GM21825 (cell line): ENCODE data around the gene BAHCC1.
"Not testable (repeated sequence)": the region's sequence is repeated elsewhere in the genome, so short reads cannot be mapped to it uniquely, and the experiment has no call there.

Experiments
- ATAC-seq: cut with Tn5 transposase; IDR thresholded peaks from one replicate; pipeline ENCODE4 v1.9.1; 2021; ENCODE audit warnings: mild to moderate bottlenecking, moderate library complexity; ENCODE audit not compliant: unreplicated experiment

BAHCC1 gene

GRCh38 chr17:81424151-81425017 lies 29.1 kb downstream of the BAHCC1 start:
- no peak for ATAC-seq

DNA sequence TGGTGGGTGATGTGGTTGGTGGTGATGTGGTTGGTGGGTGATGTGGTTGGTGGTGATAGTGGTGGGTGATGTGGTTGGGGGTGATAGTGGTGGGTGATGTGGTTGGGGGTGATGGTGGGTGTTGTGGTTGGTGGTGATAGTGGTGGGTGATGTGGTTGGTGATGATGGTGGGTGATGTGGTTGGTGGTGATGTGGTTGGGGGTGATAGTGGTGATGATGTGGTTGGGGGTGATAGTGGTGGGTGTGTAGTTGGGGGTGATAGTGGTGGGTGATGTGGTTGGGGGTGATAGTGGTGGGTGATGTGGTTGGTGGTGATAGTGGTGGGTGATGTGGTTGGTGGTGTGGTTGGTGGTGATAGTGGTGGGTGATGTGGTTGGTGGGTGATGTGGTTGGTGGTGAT lies 29.8 kb downstream of the BAHCC1 start:
- ATAC-seq: not testable (repeated sequence)

- ATAC-seq: not testable (repeated sequence)
These were observed 30.6 kb downstream of the BAHCC1 start for GRCh38 chr17:81425716-81426392.

DNA sequence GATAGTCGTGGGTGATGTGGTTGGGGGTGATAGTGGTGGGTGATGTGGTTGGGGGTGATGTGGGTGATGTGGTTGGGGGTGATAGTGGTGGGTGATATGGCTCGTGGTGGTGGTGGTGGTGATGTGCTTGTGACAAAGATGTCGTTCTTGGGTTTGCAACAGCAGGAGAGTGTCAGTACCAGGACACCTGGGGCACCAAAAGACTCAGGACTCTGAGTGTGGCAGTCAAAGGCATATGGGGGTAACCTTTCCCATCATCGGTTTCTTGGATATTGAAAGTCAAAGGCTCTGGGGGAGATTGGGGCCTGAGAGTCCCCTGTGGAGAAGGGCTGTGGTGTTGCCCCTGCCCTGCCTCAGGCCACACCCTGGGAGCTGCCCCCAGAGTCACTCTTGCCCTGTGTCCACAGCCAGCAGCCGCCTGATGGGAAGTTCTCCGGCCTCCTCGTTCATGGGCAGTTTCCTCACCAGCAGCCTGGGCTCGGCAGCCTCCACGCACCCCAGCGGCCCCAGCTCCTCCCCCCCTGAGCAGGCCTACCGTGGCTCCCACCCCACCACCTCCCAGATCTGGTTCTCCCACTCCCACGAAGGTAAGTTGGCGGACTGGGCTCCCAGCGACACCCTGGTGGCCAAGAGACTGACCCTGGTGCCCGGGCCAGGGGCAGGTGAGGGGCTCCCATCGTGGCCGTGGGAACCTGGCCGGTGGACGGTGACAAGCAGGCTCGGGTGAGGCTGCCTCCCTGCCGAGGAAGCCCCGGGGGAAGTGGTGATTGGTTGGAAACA lies 31.3 kb downstream of the BAHCC1 start:
- ATAC-seq: no peak

DNA sequence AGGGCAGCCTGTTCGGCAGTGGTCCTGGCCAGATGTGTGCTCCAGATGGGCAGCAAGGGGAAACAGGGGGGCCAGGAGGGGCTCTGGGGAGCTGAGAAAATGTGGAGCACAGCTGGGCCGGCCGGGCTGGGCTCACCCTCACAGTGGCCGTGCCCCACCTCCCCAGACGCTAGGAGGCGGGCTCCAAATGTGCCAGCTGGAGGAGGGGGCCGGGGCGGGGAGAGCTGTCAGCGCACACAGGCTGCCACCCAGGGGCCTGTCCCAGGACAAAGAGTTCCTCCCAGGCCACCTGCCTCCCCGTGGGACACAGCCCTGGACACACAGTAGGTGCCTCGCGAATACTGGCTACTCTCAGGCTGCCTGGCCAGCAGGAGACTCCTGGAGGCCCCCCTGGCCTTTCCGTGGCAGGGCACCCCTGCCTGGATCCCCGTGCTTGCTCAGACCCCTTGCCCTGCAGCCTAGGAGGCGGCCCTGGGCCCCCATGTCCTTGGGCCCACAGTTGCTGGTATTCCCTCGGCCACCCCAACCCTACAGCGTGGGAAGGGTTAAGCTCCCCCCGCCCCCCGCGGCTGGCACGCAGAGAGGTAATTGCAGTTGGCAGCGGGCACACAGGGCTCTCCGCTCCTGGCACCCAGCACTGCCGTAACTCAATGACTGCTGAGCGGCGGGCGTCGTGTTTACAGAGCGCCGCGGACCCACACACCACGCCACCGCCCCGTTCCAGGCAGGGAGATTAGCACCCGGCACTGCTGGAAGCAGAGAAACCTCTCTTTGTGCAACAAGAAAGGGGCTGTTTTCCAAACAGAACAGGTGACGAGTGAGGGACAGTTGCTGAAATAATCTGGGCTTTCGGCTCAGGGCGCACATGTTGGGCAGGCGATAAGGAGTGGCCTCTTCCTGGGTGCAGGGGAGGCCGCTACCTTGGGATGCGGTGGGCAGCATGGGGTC lies 32.2 kb downstream of the BAHCC1 start:
- ATAC-seq: no peak

DNA sequence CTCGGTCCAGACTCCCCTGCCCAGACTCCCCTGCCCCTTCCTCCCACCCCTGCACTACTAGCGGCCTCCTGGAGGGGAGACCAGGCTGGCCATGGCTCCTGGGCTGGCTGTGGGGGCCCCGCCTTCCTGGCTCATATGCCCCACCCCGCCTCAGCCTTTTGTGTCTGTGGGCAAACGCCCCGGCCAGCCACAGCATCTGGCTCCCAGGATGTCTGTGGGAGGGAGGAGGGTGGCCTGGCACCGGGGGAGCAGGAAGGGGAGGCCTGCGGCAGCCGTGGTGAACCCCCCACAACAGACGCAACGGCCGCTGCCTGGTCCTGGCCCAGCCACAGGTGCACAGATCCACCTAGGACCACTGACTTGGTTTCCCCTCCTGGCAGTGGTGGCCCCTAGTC lies 32.9 kb downstream of the BAHCC1 start:
- ATAC-seq: no peak

- no peak for ATAC-seq
These were observed 33.3 kb downstream of the BAHCC1 start for GRCh38 chr17:81428516-81428915.

- ATAC-seq: no peak
These were observed 33.9 kb downstream of the BAHCC1 start for GRCh38 chr17:81428948-81429774.

DNA sequence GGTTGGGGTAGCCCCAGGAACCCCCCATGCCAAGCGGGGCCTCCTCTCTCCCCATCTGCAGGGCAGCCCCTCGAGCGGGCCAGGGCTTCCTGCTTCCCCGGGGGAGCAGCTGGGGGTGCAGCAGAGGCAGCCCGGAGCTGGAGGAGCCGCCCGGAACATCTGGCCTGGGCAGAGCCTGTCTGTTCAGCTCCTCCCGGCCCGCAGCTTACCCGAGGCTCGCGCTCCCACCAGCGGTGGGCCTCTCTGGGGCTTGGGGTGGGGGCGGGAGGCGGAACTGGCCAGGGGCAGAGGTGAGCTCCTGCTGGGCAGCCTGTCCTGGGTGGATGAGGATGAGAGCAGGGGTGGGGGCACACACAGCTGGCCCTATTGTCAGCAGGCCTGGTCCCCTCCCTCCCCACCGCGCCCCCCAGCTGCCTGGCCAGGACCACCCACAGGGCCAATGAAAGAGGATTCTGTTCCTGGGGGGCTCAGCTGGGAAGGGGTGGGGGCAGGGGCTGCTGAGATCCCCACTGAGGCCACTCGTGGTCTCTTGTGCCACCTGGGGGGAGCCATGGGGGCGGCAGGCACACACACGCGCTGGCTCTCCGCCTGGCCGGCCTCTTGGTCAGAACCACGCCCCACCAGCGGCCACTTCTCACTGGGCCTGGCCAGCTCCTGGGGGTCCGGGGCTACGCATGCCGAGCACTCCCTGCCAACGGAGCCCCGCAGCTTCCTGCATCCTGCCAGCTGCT lies 34.7 kb downstream of the BAHCC1 start:
- ATAC-seq: no peak

- ATAC-seq: no peak
These were observed 36.6 kb downstream of the BAHCC1 start for GRCh38 chr17:81431545-81432482.

- ATAC-seq: no peak
These were observed 37.7 kb downstream of the BAHCC1 start for GRCh38 chr17:81432941-81433340.

DNA sequence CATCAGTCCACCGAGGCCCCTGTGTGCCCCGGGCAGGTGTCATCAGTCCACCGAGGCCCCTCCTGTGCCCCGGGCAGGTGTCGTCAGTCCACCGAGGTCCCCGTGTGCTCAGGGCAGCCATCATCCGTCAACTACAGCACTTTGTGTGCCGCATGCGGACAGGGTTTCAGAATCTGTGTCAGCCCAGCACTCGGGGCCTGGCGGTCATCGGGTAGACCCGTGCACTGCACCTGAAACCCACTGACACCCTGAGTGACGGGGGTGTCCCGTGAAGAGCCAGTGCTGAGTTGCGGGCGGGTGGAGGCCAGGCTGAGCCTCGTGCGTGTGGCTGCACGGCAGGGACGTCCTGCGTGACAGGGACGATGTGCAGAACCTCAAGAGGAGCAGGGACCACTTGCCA lies 38.4 kb downstream of the BAHCC1 start:
- no peak for ATAC-seq

GRCh38 chr17:81434072-81434471 lies 38.8 kb downstream of the BAHCC1 start:
- no peak for ATAC-seq

- no peak for ATAC-seq
These were observed 39.6 kb downstream of the BAHCC1 start for GRCh38 chr17:81434681-81435417.

DNA sequence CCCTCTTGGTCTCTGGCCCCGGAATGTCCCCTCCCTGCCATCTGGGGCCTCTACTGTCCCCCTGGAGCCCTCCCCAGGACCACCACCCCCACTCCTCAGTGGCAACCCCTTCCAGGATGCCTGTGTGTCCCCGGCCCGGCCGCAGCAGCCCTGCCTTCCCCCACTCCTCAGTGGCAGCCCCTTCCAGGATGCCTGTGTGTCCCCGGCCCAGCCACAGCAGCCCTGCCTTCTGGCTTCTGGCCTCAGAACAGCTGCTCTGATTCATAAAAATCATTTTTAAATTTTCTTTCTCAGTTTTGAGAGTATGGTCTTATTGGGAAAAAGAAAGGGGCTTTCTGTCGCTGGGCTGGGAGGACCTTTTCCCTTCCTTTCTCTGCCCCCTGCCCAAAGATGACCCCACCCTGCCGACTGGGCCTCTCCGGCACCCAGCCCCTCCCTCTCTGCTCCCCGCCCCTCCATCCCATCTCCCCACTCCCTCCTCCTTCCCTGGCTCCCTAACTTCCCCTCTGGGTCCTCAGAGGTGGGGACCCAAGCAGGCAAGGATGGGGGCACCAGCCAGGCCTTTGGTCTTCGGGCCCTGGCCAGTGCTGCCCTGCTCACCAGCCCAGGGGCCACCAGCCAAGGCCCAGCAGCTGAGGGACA lies 40.5 kb downstream of the BAHCC1 start:
- no peak for ATAC-seq

GRCh38 chr17:81436294-81436849 lies 41.1 kb downstream of the BAHCC1 start:
- ATAC-seq: no peak
